ENCODE results near the gene ST7. TPM values are rescaled to one million over a fixed set of nuclear protein-coding genes. Genes with fewer than 3 reads are reported as not detected.

The ST7 gene
- total RNA-seq, 2 donors from 2014 or later = 12.6 to 13.7 TPM

DNA sequence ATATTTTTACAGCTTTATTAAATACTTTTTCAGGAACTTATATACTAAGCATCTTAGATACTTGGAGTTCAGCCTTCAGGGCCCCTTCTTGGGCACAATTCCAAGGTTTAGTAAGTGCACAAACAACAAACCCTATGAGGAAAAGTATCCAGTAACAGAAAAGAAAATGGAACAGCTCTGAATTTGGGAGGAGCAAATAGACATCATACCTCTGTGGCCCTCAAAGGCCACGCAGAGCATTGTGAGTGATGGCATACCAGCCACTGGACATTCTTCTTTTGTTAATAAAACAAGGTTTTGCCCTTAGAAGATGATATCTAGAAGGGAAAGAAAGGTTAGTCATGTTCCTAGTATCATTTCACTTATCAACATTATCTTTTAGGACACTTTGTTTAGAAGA lies 46.0 kb downstream of the ST7 start:
- intact Hi-C loops (cut with DNase I, micrococcal nuclease) = no loop called here
- DNase-seq (no peak), ATAC-seq (no peak)

DNA sequence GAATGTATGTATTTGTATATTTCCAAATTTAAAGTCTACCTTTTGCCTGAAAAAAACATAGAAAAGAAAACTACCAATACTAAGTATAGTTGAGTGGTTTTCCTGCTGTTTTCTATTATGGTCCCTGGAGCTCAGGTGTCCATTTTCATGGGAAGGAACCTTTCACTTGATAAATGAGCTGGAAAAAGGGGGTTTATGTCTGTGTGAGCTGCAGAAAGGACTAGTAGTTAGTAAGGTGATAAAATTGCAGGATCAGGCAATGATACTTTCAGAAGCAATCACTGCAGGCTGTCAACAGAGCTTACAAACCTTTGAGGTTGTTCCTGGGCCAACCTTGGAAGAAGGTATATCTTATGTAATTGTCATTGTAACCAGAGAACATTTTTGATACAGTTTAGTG lies 48.0 kb downstream of the ST7 start:
- no peak for DNase-seq
- ATAC-seq = no peak
- intact Hi-C loops (cut with DNase I, micrococcal nuclease) = no loop called here

DNA sequence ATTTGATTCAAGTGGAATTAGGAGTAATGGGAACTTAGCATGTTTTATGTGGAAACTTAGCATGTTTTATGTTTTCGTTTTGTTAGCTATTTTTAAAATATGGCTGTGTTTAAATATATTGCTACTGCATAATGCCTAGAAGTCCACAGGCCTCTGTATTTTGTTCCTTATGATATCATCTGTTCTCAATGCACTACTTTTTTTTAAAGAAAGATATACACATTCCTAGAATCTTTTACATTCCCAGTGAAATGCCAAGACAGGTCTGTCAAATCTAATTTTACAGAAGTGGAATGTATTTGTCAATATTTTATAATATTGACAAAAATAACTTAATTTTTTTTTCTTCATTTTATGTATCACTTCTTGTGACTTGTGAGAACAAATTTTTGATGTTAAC lies 51.6 kb downstream of the ST7 start:
- intact Hi-C loops (cut with DNase I, micrococcal nuclease) = no loop called here
- ATAC-seq (no peak), DNase-seq (no peak)

DNA sequence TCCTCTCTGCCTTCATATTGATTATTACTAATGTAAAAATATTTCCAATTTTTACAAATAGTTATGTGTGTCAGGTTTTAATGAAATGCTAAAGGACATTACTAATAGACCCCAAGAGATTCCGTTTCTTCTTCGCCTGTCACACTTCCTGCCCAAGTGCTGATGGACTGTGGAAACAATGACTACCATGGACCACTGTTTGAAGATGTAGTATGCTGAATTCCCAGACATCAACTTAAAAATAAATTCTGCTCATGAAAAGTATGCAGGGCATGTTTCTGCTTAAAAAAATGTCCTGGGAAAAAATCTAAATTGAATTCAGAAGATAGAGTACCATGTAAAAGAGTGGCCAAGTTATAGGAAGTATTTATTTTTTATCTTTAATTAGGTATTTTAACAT lies 52.1 kb downstream of the ST7 start:
- intact Hi-C loops (cut with DNase I, micrococcal nuclease) = no loop called here
- ATAC-seq = no peak
- no peak for DNase-seq

DNA sequence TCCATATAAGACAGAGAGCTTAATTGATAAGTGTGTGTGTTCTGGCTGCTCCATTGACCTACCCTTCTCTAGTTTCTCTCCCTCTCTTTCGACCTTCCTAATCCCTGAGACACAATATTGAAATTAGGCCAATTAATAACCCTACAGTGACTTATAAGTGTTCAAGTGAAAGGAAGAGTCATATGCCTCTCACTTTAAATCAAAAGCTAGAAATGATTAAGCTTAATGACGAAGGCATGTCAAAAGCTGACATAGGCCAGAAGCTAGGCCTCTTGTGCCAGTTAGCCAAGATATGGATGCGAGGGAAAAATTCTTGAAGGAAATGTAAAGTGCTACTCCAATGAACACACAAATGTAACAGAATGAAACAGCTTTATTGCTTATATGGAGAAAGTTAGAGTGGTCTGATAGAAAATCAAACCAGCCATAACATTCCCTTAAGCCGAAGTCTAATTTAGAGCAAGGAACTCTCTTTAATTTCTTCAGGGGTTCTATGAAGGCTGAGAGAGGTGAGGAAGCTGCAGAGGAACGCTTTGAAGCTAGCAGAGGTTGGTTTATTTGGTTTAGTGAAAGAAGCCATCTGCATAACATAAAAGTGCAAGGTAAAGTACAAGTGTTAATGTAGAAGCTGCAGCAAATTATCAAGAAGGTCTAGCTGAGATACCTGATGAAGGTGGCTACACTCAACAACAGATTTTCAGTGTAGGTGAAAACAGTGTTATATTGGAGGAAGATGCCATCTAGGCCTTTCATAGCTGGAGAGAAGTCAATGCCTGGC lies 53.8 kb downstream of the ST7 start:
- intact Hi-C loops (cut with DNase I, micrococcal nuclease) = no loop called here
- ATAC-seq (no peak), DNase-seq (no peak)

DNA sequence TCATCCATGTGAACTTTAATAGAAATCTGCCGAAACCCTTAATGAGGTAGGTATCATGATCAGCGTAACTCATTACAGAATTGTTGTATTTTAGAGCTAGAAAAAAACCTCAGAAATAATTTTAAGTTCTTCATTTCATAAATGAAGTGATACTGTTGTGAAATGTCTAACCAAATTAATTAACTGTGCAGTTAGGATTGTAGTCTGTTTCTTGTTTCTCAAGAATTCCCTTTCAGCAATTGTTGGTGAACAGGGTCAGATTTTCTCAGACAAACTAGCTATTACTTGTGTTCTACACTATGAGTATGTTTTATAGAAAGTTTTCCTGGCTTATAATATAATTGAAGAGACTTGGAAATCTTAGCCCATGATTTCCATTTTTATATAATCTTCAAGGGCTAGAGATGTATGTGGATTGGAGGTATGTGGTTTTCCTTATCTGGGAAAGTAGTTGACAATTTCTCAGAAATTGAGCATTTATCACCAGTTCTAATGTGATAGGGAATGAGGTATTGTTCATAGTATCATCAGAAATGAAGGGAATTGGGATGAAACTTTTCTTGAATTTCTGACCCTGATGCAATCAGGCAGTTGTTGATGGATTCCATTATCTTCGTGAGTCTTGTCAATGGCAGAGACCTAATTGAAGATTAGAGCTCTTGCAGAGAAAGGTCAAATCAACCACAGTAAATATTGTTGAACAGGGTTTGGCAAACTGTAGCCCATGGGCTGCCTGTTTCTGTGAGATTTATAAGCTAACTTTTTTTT lies 55.0 kb downstream of the ST7 start:
- intact Hi-C loops (cut with DNase I, micrococcal nuclease) = no loop called here
- ATAC-seq (no peak), DNase-seq (no peak)

DNA sequence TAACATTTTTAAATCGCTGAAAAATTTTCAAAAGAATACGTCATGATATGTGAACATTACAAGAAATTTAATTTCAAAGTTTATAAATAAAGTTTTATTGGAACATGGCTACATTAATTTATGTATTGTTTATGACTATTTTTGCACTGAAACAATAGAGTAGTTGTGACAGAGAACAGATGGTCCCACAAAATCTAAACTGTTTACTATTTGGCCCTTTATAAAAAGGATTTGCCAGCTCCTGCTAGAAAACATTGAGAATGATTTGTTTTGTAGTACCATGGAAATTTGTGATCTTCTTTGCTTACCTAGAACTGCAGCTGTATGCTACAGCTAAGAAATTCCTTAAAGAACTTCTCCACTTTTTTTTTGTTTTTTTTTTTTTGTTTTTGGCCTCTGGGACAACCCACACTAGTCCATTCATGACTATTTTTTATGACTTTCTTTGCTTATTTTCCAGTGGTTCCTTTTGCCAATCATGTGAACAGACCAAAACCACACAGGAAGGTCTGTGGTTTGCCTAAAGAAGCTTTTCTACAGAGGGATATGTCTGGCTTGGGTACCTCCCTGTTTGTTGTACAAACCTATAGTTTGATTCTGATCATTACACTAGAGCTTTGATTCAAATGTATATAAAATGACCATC lies 55.7 kb downstream of the ST7 start:
- ATAC-seq (no peak), DNase-seq (no peak)
- intact Hi-C loops (cut with DNase I, micrococcal nuclease) = no loop called here

DNA sequence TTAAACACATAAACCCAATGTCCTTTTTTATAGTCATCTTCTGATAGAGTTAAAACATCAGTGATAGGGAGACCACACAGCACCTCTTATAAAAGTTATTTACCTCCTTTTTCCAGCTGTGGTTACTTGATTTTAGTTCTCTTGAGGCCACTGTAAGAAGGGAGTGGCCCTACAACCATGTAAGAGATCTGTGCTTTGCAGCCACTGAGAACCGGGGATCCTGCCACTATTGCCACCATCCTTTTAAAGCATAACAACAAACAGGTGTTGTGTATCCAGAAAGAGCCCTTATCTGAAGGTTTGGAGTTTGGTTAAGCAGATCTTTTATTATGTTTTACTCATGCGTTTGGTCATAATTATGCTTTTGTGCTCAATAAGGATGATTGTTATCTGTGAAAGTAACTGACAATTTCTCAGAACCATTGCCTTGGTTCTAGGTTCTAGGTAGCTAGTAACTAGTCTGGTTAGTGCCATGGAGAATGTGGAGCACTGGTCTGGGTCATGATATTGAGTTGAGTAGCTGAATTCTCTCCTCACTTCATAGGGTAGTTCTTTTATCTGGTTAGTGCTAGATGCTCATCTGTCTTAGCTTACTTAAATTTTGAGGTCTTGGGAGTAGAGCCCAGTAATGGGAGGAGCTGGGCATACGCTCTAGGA lies 56.5 kb downstream of the ST7 start:
- DNase-seq = no peak
- intact Hi-C loops (cut with DNase I, micrococcal nuclease) = no loop called here
- no peak for ATAC-seq

DNA sequence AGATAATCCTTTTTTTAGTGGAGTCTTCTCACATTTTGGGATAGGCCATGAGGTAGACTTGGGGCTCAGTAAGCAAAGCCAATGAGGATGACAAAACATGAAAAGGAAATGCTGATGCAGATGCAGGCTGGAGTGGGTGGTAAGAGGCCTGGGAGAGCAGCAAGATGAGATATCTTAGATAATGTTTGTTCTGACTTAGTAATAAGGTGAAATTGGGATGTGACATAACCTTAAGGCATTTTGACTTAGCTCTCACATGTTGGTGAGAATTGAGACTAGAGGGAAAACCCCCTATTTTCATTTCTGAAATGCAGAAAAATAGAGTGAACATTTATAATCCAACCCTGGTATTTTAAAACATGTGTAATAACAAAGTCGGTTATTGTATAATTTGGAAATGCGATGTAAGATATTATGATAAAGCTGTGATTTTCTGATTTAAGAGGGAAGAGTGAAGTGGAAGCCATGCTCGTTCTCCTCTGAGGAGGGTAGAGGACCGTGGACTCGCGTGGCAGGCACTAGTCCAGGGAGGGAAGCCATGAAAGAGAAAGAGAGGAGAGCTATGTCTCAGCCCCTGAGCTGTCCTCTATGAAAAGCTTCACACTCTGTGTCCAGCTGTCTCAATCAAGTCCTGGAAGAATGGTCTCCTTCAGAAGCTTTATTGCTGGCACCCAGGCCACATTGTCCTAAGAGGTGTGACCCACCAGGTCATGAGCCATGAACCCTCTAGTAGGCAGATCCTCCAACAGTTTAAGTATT lies 57.3 kb downstream of the ST7 start:
- DNase-seq = no peak
- ATAC-seq = no peak
- intact Hi-C loops (cut with DNase I, micrococcal nuclease) = no loop called here

DNA sequence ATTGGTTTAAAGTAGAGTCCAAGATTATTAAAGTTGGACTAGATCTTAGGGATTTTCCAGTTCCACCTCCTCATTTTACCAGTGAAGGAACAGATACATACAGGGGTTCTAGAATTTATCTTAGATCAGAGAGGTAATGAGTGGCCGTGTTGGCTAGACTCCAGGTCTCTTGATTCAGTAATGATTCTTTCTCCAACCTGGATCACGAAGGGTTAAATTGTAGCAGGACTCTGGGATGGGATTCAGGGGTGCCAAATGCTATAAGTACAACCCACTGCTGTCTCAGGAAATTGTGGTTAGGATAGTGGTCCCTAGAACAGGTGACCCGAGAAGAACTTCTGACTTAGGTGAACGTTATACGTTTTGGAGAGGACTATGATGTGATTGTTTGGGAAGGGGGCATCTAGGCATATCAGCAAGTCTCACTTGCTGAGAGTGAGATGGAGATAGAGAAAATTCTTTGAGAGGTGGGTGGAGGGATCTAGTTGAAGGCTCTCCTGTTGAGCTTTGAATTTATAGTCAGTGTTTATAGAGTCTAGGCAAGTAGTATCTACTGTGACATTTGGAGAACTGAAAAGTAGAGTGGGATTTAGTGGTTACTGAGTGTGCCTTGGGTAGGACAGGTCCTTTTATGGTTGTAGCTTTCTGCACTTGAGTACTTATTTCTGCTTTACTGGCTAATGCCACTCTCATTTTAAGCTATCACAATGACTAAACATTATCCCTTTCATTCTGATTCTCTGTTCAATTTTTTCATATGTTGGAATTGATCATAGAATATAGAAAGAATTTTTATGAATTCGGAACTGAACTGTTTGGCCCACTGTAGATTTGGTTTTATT lies 58.3 kb downstream of the ST7 start:
- no peak for ATAC-seq
- intact Hi-C loops (cut with DNase I, micrococcal nuclease) = no loop called here

DNA sequence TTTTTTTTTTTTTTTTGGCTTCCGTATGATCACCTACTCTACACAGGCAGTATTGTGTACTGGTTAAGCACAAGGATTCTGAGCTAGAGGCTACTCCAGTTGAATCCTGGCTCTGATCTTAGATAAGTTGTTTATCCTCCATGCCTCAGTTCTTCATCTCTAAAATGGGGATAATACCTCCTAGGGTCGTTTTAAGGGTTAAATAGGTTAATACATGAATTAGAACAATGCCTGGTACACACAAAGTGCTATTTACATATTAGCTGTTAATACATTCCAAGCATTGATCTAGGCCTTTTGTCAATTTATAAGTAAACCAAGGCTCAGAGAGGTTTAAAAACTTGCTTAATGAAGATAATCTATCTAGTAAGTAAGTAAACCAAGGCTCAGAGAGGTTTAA lies 59.0 kb downstream of the ST7 start:
- DNase-seq = no peak
- intact Hi-C loops (cut with DNase I, micrococcal nuclease) = no loop called here

More for the DNA sequence above, 58.3 kb downstream of the ST7 start:
- DNase-seq = no peak

DNA sequence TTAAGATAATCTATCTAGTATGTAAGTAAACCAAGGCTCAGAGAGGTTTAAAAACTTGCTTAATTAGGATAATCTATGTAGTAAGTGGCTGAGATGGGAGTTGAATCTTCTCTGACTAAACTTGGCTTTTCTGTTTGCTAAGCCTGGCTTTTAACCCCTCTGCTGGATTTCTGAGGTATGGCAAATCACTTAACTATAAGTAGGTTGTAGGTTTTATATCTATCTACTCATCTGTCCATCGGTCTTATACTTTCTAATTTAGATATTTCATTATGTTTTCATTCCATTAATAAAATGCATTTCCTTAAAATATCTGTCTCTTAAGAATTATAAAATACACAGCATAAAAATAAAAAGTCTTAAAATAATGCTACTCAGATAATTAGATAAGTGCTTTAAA lies 59.4 kb downstream of the ST7 start:
- intact Hi-C loops (cut with DNase I, micrococcal nuclease) = no loop called here
- DNase-seq = no peak

More for the DNA sequence above, 59.0 kb downstream of the ST7 start:
- ATAC-seq = no peak

DNA sequence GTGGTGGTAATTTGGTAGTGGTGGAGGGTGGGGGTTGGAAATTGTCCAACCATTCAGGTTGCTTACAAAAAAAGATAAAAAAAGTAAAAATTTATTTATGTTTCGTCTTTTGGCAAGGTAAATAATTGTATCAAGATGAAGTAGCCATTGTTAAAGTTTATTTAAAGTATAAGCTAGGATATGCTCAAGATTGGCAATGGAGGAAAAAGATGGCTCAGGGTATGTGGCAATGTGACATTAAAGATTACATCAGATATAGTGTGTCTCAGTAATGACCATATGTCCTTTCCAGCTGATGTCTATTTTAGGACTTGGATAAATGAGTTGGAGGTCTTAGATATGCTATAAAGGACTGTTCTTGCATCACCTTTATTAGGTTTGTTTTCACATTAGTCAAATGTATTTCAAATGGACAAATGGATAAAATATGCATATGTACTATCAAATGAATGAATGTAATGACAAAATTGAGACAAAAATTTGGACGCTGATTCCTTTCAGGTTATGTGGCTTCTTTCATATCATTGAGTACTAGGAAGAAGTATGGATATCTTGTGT lies 60.9 kb downstream of the ST7 start:
- ATAC-seq = no peak
- no peak for DNase-seq
- intact Hi-C loops (cut with DNase I, micrococcal nuclease) = no loop called here

More for the DNA sequence above, 59.4 kb downstream of the ST7 start:
- ATAC-seq = no peak

DNA sequence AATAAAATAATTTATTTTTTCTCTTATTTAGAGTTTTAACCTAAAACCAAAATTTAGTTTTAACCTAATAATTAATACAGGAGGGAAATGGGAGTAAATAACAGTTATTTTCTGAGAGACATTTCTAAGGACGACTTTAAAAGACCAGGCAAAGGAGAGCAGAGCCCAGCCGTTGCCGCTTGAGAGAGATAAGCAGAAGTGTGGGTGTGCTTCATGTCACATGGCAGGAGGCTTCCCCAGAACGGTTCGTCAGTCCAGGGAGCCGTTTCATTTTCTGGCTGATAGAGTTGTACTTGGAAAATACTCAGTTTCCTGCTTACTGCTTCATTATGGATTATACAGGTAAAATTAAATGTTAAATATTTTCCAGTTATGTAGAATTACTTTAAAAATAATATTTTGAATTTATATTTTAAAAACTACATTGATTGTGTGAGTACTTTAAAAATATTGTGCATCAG lies 61.4 kb downstream of the ST7 start:
- ATAC-seq (peak; percentile 82), DNase-seq (peak; percentile 36 to 41)
- intact Hi-C loops (cut with DNase I, micrococcal nuclease) = no loop called here

DNA sequence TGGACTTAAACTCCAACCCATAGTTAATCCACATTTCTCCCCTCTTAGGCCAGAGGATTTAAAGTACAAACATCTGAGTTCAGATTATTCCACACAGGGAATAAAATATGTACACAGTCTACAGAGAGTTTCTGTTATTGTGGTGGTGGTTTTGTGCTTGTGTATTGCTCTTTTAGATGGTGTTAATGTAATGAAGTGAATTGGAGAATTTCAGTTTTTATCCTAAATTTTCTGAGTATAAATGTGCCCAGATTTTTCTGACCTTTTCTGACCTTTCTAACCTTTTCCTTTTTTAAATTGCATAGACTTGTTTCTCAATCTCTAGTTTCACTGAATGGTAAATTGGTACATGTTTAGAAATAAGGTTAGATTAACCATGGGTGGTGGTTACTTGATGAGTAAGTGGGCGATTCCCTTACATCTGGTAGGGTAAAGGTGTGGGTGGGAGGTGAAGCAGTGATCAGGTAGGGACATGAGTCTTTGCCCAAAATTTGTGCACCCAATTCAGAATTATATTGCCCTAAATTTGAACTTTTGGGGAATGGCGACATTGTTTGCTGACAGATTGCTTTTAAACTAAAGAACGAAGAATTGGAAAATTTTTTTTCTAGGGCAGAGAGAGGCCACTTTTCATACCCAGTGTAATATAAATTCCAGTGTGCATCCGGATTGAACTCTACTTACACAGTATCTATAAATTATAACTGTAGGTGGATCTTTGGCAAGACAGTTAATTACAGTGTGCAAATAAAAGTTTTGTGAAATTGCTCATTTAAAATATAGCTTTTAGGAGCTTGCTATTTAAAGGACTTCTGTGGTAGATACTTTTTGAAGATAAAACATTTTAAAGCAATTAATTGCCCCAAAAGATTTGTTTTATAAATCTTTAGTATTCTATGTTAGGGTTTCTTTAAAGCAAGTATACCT lies 62.2 kb downstream of the ST7 start:
- intact Hi-C loops (cut with DNase I, micrococcal nuclease) = no loop called here
- no peak for ATAC-seq
- DNase-seq = no peak

DNA sequence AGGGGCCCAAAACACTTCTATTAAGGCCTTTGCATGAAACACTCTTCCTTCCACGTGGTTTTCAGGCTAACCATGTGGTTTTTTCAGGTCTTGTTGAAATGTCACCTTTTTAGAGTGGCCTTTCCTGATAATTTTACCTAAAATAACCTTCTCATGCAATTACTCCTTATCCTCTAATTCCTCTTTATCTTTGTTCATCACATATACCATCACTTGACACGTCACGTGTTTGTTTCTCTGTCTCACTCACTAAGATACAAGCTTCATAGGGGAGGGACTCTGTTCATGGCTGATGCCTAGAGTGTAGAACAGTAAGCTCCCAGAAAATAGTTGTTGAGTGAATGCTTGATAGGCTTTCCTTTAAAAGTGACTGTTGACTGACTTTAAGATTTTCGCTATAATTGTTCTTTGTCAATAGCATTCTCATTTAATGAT lies 63.7 kb downstream of the ST7 start:
- intact Hi-C loops (cut with DNase I, micrococcal nuclease) = no loop called here
- ATAC-seq = no peak
- DNase-seq = no peak

Data from left colon (tissue), 2 donors.